NCI-H2107 treated with DMSO at 0.1 percent for 48 hours (cell line): ENCODE results near the gene NPR3.

Experiments used
- DNase-seq: peaks from one replicate; lab custom pipeline; 2025; ENCODE audit not compliant: unreplicated experiment; lab: John Stamatoyannopoulos, UW

Gene NPR3

GRCh38 chr5:32711681-32712480 lies 760 bp downstream of the NPR3 start:
- no peak for DNase-seq

DNA sequence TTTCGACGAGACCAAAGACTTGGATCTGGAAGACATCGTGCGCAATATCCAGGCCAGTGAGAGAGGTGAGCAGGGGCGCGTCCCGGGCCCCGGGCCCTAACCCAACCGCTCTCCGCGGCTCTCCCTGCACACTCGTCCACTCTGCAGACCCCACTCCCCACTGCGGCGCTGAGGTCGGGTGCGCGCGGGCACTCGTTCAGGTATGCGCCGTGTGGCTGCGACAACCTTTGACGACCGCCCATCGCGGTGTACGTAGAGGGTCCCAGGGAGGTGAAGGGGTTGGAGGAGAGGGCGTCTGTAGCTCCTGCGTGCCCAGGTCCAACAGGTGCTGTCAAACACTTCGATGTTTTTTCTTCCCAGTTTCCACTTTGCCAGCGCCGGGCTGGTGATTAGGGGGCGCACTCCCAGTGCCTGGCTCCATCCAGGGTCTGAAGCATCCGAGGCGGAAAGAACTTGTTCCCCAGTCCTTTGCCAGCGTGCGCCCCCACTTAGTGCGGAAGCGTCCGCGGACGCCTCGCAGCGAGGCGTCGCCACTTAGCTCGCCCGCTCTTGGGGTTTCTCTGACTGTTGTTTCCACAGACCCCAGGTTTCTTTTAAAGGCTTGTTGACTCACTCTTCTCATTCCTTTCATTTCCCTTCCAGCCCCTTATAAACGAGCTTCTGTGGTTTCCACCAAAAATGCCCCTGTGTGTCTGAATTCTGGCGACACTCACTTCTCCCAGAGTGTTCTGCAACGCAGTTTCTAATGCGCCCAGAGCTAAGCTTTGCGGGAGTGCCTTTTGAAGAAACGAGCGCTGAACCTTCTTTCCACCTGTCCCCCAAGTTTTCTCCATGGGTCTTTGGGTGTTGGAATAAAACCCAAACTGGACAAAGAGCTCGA lies 1.6 kb downstream of the NPR3 start:
- DNase-seq: no peak

DNA sequence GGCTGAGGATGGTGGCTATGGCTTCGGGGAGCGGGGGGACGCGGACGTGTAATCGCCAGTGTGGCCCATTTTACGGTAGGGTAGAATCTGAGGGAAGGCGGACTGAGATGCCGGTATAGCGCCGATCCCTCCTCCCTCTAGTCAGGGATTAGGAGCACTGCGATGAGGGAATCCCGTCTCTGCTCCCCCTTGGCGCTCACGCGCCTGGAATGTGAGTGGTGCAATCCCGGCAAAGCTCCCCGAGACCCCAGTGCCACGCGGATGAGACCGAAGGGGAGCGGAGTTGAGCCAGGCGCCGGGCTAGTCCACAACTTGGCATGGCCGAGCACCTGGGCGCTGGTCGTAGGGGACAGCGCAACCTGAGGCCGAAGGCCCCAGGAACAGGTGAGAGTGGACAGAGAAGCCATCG lies 2.2 kb downstream of the NPR3 start:
- no peak for DNase-seq

GRCh38 chr5:32713770-32714381 lies 2.8 kb downstream of the NPR3 start:
- DNase-seq: no peak

- DNase-seq: no peak
Measured at GRCh38 chr5:32714836-32715235, 3.7 kb downstream of the NPR3 start.

DNA sequence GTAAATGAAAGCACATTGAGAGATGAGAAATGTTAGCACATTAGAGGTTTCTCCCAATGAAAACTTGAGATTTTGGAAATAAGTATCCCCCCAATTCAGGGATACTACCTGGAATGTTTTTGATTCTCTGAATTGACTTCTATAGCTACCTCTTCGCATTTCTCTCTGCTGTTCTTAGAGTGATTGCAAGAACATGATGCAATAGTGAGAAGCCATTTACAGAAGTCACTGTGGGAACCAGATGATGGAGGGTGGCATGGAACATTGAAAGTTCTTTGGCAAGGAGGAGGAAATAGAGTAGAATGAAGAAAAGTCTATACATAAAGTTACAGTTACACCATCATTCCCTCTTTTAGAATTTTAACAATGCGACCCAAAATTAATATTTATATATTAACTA lies 9.2 kb downstream of the NPR3 start:
- DNase-seq: no peak

DNA sequence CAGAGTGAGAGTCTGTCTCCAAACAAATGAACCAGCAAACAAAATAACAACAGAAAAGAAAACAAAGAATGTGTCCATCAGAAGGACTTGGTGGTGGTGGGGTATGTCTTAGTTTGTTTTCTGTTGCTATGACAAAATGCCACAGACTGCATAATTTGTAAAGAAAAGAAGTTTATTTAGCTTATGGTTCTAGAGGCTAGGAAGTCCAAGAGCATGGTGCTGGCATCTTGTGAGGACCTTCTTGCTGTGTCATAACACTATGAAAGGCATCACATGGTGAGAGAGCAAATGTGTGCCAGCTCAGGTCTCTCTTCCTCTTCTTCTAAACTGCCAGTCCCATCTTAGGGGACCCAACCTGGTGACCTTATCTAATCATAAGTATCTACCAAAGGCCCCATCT lies 10.5 kb downstream of the NPR3 start:
- no peak for DNase-seq

DNA sequence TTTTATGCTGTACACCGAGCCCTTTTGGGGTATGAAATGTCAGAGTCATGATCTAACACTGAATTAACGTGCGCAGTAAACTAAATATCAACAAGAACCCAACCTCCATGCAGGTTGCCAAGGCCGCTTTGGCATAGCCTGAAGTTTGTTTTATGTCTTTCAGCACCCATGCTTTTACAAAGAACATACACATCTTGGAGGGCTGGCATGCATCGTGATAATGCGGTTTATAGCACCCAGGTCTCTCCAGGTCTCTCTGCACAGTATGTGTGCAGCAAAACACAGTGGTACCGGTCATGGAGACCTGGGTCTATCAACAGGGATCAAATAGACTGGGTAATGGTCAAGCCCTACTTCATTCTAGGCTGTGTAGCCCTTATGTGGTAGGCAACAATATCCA lies 11.8 kb downstream of the NPR3 start:
- DNase-seq: no peak

GRCh38 chr5:32724526-32724925 lies 13.4 kb downstream of the NPR3 start:
- DNase-seq: no peak

DNA sequence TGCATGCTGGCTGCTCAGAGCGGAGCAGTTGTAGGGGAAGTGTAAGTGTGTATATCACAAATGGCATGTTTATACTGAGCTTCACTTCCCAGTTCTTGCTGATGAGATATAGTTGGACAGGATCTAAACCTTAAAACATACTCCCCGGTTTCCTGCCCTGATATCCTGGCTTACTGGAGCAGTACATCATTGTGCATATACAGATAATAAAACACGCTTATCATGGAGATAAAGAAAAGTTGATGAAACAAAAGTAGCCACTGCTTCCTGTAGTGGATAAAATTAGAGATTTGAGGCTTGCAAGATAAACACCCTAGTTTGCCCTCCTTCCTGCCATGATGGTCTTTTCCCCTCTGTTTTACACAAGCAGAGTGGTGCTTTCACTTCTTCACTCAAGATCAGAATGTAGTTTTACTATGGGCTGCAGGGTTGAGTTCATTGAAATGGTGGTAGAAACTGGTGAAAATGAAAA lies 15.0 kb downstream of the NPR3 start:
- DNase-seq: no peak

DNA sequence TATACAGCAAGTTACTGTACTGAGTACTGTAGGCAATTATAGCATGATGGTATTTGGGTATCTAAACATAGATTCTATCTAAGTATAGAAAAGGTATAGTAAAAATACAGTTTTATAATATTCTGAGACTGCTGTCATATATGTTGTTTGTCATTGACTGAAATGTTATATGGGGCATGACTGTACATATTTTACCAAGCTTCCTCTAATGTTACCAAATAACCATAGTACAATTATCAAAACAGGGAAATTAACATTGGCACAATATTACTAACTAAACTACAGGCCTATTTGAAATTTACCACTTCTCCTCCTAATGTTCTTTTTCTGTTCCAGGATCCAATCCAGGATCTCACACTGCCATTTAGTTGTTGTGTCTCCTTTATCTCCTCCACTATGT lies 18.5 kb downstream of the NPR3 start:
- DNase-seq: no peak

DNA sequence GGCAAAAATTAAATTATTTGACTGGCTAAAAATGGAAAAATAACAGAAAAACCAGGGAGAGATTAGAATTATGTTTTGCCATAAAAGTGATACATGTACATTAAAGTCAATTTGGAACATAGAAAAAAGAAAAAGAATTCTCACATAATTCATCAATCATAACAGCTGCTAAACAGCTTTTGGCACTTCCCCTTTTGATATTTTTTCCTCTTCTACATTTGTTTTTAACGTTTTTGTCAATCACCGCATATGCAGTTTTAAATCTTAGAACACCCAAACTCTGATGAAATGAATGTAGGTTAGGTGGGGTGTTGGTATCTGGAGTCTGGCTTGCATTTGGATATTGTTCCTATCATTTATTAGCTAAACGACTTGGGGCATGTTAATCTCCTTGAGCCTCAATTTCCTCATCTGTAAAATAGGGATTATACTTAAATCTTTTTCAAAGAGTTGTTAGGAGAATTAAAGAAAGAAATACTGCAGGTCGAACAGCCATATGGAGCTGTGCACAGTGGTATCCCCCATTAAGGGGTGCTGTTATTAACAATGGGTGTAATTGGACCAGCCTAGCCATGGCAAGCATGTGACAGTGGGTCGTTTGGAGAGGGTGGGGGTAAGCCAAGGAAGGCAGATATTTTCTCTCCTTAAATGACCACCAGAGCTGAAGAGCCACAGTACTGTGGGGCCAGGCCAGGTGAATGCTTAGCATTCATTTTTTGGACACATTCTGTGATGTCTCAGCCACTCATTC lies 22.6 kb downstream of the NPR3 start:
- no peak for DNase-seq

DNA sequence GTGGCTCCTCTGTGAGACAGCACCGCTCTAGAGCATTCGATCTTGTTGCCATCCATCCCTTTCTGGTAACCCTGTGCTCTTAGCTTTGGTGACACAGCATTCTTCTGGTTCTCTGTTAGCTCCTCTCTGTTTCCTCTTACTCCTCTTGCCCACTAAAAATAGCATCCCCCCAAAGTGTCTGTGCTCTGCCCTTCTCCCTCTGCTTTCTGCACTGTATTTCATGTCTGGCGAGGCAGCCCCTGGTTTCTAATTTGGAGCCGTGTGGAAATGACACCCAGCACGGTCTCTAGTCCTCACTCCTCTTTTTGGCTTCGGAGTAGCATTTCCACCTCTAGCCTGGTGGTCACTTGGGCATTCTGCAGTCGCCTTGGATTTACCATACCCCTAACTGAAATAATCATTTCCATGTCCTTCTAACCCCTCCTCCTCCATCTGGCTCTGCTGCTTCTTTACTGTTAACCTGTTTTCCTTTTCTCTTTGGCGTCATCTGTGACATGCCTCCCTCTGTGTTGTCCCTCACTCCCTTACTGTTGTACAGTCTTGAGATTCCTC lies 23.8 kb downstream of the NPR3 start:
- DNase-seq: no peak

GRCh38 chr5:32735512-32735911 lies 24.4 kb downstream of the NPR3 start:
- DNase-seq: no peak

DNA sequence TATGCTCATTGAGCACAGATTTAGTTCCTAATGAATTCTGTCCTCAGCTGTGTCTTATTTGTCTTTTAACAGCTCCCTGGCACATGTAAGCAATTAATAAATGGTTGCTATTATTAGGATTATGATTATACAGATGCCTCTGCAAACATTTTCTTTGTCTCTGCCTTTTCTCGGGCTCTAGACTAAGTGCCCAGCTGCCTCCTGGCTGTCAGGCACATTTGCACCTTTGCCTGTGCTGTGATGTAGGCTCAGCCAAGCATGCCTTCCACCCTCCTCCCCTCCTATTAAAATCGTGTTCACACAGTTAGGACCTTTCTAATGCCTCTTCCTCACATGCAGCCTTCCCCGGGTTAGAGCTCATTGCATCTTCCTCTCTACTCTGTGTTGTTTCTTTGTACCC lies 25.7 kb downstream of the NPR3 start:
- DNase-seq: no peak

DNA sequence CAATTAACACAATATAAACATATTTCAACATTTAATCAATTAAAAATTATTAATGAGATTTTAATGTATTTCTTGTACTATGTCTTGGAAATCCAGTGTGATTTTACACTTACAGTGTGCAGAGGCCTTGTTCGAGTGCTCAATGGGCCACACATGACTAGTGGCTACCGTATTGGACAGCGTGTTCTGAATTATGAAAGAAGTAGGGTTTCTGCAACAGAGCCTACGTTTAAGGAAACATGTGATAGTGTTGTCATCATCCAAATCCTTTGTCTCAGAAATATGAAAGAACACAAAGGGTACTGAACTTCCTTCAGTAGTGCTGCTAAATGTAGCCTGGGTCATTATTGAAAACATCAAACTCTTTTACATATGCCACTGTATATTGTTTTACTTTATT lies 29.5 kb downstream of the NPR3 start:
- DNase-seq: no peak

- no peak for DNase-seq
Measured at GRCh38 chr5:32745317-32745716, 34.2 kb downstream of the NPR3 start.

DNA sequence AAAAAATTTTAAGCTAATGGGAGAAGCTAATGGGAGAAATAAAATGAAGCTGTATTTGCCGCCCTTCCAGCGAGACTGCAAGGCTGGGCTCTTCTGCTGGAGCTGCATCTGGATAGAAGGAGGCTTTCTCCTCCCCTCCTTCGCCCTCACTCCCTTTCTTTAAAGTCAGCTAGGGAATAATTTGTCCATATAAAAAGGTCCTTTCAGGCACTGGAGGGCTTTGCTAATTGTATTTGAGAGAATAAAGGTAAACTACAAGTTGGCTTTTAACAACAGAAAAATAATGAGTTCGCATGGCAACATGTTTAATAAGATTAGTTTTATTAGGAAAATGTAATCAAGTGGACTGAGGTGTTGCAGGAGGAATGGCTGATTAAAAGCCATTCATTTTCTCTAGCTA lies 41.3 kb downstream of the NPR3 start:
- no peak for DNase-seq

DNA sequence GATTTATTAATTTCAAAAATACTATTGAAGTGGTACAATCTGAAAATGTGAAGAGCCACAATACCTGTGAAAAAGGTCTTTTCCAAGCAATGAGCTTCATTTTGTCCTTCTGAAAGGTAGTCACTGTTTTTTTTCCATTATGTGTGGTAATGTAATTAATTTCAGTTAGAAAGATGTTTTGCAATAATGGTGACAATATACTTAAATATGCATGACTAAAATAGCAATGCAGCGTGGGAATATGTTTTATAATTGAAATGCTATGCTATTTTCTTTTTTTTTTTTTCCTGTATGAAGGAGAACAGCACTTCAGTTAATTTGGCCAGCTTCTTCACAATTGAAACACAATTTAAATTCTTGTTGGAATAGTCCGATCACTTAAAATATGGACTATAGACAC lies 41.9 kb downstream of the NPR3 start:
- DNase-seq: no peak

GRCh38 chr5:32753765-32754164 lies 42.6 kb downstream of the NPR3 start:
- DNase-seq: no peak

DNA sequence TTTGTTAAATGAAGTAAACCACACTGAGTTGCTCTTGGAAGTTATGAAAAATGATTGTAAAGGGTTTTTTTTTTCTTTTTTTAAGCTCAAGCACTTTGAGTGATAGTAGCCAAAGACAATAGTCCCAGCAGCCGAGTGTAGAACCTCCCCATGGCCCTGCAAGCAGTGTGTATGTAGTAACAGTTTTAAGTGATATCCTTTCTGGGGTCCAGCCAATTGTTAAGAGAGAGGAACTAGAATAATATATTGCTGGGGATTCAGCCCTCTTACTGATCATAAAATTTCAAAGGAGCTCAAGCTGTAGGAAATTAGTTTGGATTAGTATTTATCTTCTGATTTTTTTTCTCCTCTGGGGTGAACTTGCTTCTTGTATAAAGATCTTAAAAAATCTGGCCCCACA lies 43.2 kb downstream of the NPR3 start:
- DNase-seq: no peak
